GM21515 (cell line): Measurements from ENCODE around the gene PTPDC1.

Source experiments
- ATAC-seq: cut with Tn5 transposase; IDR thresholded peaks from one replicate; pipeline ENCODE4 v1.9.1; 2021; ENCODE audit not compliant: unreplicated experiment

The PTPDC1 gene

GRCh38 chr9:94084314-94084713 lies at the start of gene PTPDC1:
Gene PTPDC1 (plus strand): TSS chr9:94084464. CDS start chr9:94084531, 67 bp downstream.
- no peak for ATAC-seq

GRCh38 chr9:94034511-94034910 lies 49.8 kb upstream of the PTPDC1 start:
- no peak for ATAC-seq

- ATAC-seq, result no peak
Measured at GRCh38 chr9:94039786-94040185, 44.5 kb upstream of the PTPDC1 start.

- no peak for ATAC-seq
Measured at GRCh38 chr9:94042516-94043360, 41.5 kb upstream of the PTPDC1 start.

GRCh38 chr9:94054716-94055115 lies 29.5 kb upstream of the PTPDC1 start:
- ATAC-seq, result no peak

GRCh38 chr9:94056442-94056974 lies 27.8 kb upstream of the PTPDC1 start:
- ATAC-seq, result no peak

- ATAC-seq, result no peak
Measured at GRCh38 chr9:94057918-94058317, 26.3 kb upstream of the PTPDC1 start.

- no peak for ATAC-seq
Measured at GRCh38 chr9:94061864-94062263, 22.4 kb upstream of the PTPDC1 start.

GRCh38 chr9:94065535-94065961 lies 18.7 kb upstream of the PTPDC1 start:
- no peak for ATAC-seq

- ATAC-seq, result no peak
Measured at GRCh38 chr9:94068257-94068656, 16.0 kb upstream of the PTPDC1 start.

GRCh38 chr9:94076557-94076956 lies 7.7 kb upstream of the PTPDC1 start:
- no peak for ATAC-seq

- no peak for ATAC-seq
Measured at GRCh38 chr9:94078086-94078485, 6.2 kb upstream of the PTPDC1 start.

- ATAC-seq, result no peak
Measured at GRCh38 chr9:94079236-94079635, 5.0 kb upstream of the PTPDC1 start.

- no peak for ATAC-seq
Measured at GRCh38 chr9:94080249-94080648, 4.0 kb upstream of the PTPDC1 start.

- ATAC-seq, result no peak
Measured at GRCh38 chr9:94081435-94081834, 2.8 kb upstream of the PTPDC1 start.

GRCh38 chr9:94081864-94082463 lies 2.3 kb upstream of the PTPDC1 start:
- ATAC-seq, result no peak

- no peak for ATAC-seq
Measured at GRCh38 chr9:94082553-94082952, 1.7 kb upstream of the PTPDC1 start.

- ATAC-seq, result no peak
Measured at GRCh38 chr9:94082956-94083355, 1.3 kb upstream of the PTPDC1 start.

- no peak for ATAC-seq
Measured at GRCh38 chr9:94083384-94083783, 880 bp upstream of the PTPDC1 start.

- no peak for ATAC-seq
Measured at GRCh38 chr9:94085062-94085639, 887 bp downstream of the PTPDC1 start.

GRCh38 chr9:94086486-94087345 lies 2.5 kb downstream of the PTPDC1 start:
- ATAC-seq, result no peak
